Activated T-helper 17 cell treated with anti-CD3 and anti-CD28 coated beads, Interleukin-2, amount 50 U/mL, for 72 hours (primary cell): ENCODE measurements around the gene PICALM. TPM values are rescaled to one million over a fixed set of nuclear protein-coding genes. Genes with fewer than 3 reads are reported as not detected.

ENCODE experiments used
- ATAC-seq: fragments of 150-1000 bp; cut with Tn5 transposase; replicated peaks from 2 replicates; pipeline ENCODE4 v1.10.0; 2021; ENCODE audit warnings: mild to moderate bottlenecking, moderate library complexity
- H3K27ac Mint-ChIP-seq: one replicate; pipeline ENCODE4 v1.8.0; 2022; ENCODE audit warnings: mixed read lengths
- H3K27me3 Mint-ChIP-seq: one replicate; pipeline ENCODE4 v1.8.0; 2022; ENCODE audit warnings: mixed read lengths
- H3K36me3 Mint-ChIP-seq: one replicate; pipeline ENCODE4 v1.8.0; 2022; ENCODE audit warnings: low read depth, mild to moderate bottlenecking, mixed read lengths
- H3K4me1 Mint-ChIP-seq: one replicate; pipeline ENCODE4 v1.8.0; 2022; ENCODE audit warnings: mixed read lengths
- H3K4me3 Mint-ChIP-seq: one replicate; pipeline ENCODE4 v1.8.0; 2022; ENCODE audit warnings: mild to moderate bottlenecking, mixed read lengths
- H3K9me3 Mint-ChIP-seq: one replicate; pipeline ENCODE4 v1.8.0; 2022; ENCODE audit warnings: mixed read lengths
- total RNA-seq, 2 donors: library from RNA; stranded (reverse); gene quantifications; one replicate each; pipeline ENCODE4 v1.2.3, GENCODE V29; 2022

PICALM gene
- total RNA-seq, 2 donors from 2014 or later: 87.9 to 134 TPM

DNA sequence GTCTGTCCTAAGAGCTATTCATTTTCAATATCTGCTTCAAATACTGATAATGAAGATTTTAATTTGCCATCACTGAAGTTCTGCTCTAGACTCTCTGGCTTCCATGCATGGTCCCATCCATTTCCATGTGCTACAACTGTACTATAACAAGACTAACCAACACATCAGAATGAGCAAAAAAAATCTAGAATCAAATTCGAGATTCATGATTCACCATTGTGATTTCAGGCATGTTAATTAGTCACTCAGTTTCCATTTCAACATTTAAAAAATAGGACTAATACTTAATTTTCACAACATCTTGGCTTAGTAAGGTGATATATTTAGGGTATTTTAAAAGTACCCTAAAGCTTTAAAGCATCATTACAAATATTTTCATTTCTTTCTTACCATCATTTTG lies 22.8 kb downstream of the PICALM start:
- Mint-ChIP-seq H3K36me3 (peaks cover 35% of the 10 kb centered on the region), H3K27ac (peak overlapping the region; percentile 94), H3K4me3 (peak overlapping the region; percentile 78), H3K4me1 (peaks cover 61% of the 10 kb centered on the region), H3K9me3 (peaks cover 4% of the 10 kb centered on the region), H3K27me3 (no peaks in the 10 kb centered on the region)
- ATAC-seq: peak; percentile 34

DNA sequence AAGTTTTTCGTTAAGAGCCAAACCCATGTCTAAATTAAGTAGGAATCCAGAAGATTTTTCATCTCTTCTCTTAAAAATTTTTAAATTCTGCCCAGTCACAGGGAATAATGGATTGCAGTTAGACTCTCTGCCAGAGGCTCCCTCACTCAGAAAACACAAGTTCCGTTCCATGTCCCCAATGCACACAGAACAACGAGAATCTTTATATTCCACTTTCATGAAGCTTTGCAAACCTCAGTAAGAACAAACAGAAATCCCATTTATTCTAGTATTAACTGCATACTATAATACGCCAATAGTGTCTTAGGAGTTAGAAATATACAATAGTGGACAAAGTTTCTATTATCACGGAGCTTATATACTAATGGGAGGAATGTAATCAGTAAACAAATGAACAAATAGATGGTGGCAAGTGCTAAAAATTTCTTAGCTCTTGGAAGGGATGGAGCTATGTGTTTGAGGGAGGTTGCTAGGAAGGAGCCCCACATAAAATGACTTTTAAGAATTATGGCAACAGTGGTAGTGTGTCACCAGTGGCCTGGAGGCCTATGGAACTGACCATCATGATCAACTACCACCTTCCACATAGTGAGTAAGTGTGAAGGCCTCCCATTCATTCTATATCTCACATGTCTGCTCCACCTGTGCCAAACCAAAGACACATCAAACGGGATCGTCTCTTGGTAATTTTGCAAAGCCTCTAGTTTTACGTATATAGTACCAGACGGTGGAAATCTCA lies 24.9 kb downstream of the PICALM start:
- H3K4me1 Mint-ChIP-seq: peaks cover 49% of the 10 kb centered on the region
- ATAC-seq: no peak
- H3K36me3 Mint-ChIP-seq: peaks cover 39% of the 10 kb centered on the region
- no peaks in the 10 kb centered on the region for H3K27me3 Mint-ChIP-seq
- H3K4me3 Mint-ChIP-seq: peak overlapping the region; percentile 62
- H3K9me3 Mint-ChIP-seq: peaks cover 4% of the 10 kb centered on the region
- H3K27ac Mint-ChIP-seq: peak overlapping the region; percentile 63

DNA sequence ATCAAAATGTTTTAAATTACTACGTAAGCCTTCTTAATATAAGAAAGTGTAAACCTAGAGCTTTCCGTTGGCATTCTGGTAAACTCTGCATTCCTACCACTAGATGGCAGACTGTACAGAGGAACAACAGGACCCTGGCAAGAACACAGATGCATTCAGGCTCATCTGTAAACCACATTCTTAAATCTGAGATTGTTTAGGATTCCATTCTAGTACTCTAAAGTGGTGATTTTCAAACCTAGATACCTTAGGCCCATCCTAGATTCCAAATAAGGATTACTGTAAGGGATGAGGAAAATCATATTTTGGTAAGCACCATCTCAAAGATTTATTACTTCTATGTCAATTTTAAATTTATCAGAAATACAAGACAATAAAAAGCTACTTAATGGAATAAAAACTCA lies 26.9 kb downstream of the PICALM start:
- H3K27me3 Mint-ChIP-seq: no peaks in the 10 kb centered on the region
- peaks cover 38% of the 10 kb centered on the region for H3K36me3 Mint-ChIP-seq
- H3K27ac Mint-ChIP-seq: peak overlapping the region; percentile 64
- peak; percentile 65 for ATAC-seq
- peak overlapping the region; percentile 62 for H3K4me3 Mint-ChIP-seq
- peaks cover 4% of the 10 kb centered on the region for H3K9me3 Mint-ChIP-seq
- peaks cover 46% of the 10 kb centered on the region for H3K4me1 Mint-ChIP-seq

DNA sequence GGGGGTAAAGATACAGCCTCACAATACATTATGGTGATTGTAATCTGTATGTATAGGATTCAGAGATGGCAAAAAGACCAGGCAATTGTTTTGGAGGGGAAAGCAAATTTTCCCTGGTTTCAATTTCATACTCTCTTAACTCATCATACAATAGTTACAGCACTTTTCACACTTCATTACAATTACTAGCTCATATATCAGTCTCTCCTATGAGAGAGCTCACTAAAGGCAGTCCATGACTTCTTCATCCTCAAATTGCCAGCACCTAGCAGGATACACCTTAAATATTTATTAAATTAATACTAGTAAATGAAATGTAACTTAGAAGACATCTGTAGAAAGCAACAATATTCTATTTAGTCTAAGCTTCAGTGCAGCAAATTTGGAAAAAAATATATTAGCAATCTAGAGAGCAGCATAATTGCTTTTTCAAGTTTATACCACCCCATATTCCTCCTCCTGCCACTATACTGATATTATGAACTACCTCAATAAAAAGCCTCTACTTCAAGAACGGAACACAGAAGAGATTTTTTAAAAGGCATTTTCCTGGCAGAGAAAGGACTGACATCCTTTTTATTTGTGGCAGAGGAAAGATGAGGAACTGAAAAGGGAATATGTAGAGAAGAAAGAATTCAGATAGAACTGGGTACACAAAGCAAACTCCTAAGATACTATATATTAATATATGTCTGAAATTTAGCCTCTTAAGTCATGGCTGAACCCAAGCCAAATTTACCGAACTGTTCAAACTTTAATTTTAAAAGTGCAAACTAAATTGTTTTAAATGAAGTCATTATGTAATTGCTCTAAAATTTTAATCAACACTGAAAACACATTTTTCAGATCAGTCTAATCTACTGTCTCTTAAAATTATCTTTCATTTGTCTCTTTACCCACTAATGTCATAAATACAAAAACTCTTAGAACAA lies 27.7 kb downstream of the PICALM start:
- H3K4me3 Mint-ChIP-seq: peak overlapping the region; percentile 62
- H3K27me3 Mint-ChIP-seq: no peaks in the 10 kb centered on the region
- peaks cover 41% of the 10 kb centered on the region for H3K4me1 Mint-ChIP-seq
- H3K9me3 Mint-ChIP-seq: peaks cover 4% of the 10 kb centered on the region
- ATAC-seq: no peak
- H3K36me3 Mint-ChIP-seq: peaks cover 39% of the 10 kb centered on the region
- H3K27ac Mint-ChIP-seq: peak overlapping the region; percentile 64

DNA sequence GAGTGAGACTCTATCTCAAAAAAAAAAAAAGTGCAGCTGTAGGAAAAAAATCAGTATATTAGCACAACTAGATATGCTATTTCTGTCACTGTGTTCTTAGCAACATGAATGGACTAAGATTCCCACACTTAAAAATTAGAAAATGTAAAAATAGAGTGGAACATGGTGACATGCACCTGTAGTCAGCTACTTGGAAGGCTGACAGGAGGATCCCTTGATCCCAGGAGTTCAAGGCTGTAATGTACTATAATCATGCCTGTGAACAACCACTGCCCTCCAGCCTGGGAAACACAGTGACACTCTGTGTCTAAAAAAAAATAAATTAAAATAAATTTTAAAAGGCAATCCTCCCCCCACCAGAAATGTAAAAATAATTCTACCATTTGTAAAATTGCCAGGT lies 29.8 kb downstream of the PICALM start:
- no peak overlapping the region for H3K4me3 Mint-ChIP-seq
- H3K9me3 Mint-ChIP-seq: no peaks in the 10 kb centered on the region
- H3K27me3 Mint-ChIP-seq: no peaks in the 10 kb centered on the region
- no peak overlapping the region for H3K27ac Mint-ChIP-seq
- ATAC-seq: no peak
- peaks cover 44% of the 10 kb centered on the region for H3K36me3 Mint-ChIP-seq
- peaks cover 38% of the 10 kb centered on the region for H3K4me1 Mint-ChIP-seq

DNA sequence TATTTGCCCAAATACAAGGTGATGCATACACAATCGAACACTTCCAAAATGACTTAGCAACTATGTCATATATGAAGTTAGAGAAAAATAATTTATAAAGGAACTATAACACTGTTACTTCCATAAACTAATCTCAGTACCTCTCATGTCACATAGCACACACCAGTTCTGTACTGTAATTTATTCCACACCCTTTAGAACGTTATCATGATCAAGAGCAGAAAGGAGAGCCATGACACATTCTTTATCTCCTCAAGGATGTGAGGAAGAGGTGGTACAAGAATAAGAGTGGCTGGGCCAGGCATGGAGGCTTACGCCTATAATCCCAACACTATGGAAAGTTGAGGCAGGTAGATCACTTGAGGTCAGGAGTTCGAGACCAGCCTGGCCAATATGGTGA lies 31.1 kb downstream of the PICALM start:
- peak overlapping the region; percentile 55 for H3K27ac Mint-ChIP-seq
- H3K36me3 Mint-ChIP-seq: peaks cover 51% of the 10 kb centered on the region
- peaks cover 34% of the 10 kb centered on the region for H3K4me1 Mint-ChIP-seq
- H3K27me3 Mint-ChIP-seq: no peaks in the 10 kb centered on the region
- H3K9me3 Mint-ChIP-seq: no peaks in the 10 kb centered on the region
- no peak overlapping the region for H3K4me3 Mint-ChIP-seq
- no peak for ATAC-seq

DNA sequence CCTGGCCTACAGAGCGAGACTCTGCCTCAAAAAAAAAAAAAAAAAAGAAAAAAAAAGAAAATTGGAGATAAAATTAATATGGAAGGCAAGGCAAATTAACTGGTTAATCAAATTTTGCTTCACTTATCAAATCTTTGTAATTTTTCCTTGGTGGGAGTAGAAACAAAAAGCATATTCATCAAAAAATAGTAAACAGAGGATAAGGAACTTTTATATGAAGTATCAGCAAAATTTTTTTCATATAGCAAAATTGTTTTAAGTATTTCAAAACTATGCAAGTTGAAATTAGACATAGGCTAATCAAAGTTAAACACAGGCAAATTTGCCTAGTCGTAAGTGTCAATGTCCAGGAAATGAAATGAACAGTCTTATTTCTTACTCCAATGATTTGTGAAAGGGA lies 33.0 kb downstream of the PICALM start:
- H3K27me3 Mint-ChIP-seq: no peaks in the 10 kb centered on the region
- no peaks in the 10 kb centered on the region for H3K9me3 Mint-ChIP-seq
- peaks cover 29% of the 10 kb centered on the region for H3K4me1 Mint-ChIP-seq
- H3K27ac Mint-ChIP-seq: no peak overlapping the region
- peaks cover 60% of the 10 kb centered on the region for H3K36me3 Mint-ChIP-seq
- ATAC-seq: no peak
- no peak overlapping the region for H3K4me3 Mint-ChIP-seq

DNA sequence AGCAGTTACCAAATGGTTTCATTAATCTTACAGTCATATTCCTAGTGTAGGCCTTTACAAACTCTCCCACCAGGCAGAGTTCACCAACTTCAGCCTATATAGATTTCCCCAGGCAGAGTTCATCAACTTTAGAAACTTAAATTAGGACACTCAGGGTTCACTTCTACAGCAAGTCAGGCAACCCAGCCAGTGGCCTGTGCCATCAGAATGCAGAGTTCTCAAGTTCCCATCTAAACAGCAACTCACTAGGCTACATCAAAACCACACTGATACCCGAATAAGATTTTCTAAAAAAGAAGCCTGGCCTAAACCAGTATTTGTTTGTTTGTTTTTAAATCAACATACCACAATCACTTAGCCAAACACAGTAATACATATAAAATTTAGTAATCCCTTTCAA lies 33.7 kb downstream of the PICALM start:
- Mint-ChIP-seq H3K36me3 (peaks cover 67% of the 10 kb centered on the region), H3K9me3 (no peaks in the 10 kb centered on the region), H3K4me3 (no peak overlapping the region), H3K27me3 (no peaks in the 10 kb centered on the region), H3K4me1 (peaks cover 26% of the 10 kb centered on the region), H3K27ac (no peak overlapping the region)
- ATAC-seq: no peak

DNA sequence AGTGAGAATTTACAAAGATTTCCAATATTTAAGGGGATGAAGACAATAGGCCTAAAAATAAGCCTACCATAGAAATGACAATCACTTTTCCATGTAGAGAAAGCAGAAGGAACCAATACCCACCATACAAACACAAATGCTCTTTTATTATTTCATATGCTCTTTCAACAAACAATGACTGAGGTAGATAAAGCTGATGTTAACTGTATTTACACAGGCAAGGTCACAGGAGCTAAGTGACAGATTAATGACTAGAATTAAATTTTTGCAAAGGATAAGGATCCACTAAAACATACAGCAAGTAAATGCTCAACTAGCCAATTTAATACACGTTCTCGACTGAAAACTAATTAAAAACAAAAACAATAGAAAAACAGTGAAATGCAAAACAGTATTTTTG lies 34.2 kb downstream of the PICALM start:
- Mint-ChIP-seq H3K4me1 (peaks cover 26% of the 10 kb centered on the region), H3K27ac (no peak overlapping the region), H3K36me3 (peaks cover 68% of the 10 kb centered on the region), H3K27me3 (no peaks in the 10 kb centered on the region), H3K9me3 (no peaks in the 10 kb centered on the region), H3K4me3 (no peak overlapping the region)
- ATAC-seq: no peak

DNA sequence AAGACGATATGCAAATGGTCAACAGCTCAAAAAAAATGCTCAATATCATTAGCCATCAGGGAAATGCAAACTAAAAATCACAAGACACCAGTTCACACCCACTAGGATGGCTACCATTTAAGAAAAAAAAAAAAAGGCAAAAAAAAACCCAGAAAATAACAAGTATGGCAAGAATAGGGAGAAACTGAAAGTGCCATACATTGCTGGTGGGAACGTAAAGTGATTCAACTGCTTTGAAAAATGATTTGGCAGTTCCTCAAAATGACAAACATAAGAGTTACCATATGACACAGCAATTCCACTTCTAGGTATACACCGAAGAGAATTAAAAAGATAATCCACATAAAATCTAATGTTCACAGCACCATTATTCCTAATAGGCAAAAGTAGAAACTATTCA lies 47.5 kb downstream of the PICALM start:
- Mint-ChIP-seq H3K4me1 (peaks cover 24% of the 10 kb centered on the region), H3K36me3 (peaks cover 100% of the 10 kb centered on the region), H3K9me3 (no peaks in the 10 kb centered on the region), H3K27me3 (no peaks in the 10 kb centered on the region), H3K4me3 (peak overlapping the region; percentile 33), H3K27ac (peak overlapping the region; percentile 53)
- peak; percentile 90 for ATAC-seq

DNA sequence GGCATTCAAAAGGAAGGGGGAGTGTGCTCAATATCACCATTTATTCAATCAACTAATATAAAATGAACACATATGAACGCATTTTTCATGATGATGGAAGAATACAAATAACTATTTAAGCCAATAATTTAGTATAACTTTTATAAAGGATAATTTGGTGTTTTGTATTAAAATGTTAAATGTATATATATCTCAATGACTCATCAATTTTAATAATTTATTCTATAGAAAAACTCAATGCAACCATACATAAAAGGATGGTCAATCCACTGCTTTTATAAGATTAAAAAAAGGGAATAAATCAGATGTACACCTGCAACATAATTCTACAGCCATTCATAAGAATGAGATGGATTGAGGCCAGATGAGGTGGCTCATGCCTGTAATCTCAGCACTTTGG lies 50.6 kb downstream of the PICALM start:
- Mint-ChIP-seq H3K36me3 (peaks cover 100% of the 10 kb centered on the region), H3K4me3 (no peak overlapping the region), H3K4me1 (peaks cover 20% of the 10 kb centered on the region), H3K9me3 (no peaks in the 10 kb centered on the region), H3K27ac (no peak overlapping the region), H3K27me3 (no peaks in the 10 kb centered on the region)
- no peak for ATAC-seq

DNA sequence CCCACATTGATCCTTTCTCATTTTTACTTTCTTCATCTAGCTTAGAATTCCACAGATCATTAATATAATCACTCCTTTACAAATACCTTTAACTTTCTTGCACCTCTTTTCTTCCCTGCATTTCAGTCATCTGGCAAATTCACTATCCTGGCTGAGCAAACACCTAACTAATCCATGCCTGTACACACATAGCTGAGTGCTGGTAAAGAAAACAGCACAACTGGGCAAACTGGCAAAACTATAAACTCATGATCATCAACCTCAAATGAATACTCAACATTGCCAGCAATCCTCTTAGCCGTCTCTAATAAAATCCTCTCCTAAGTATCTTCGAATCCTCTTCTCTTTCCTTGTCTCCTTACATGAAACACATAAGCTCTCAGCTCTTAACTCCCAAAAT lies 52.4 kb downstream of the PICALM start:
- Mint-ChIP-seq H3K4me1 (peaks cover 15% of the 10 kb centered on the region), H3K9me3 (no peaks in the 10 kb centered on the region), H3K4me3 (no peak overlapping the region), H3K36me3 (peaks cover 100% of the 10 kb centered on the region), H3K27me3 (no peaks in the 10 kb centered on the region), H3K27ac (peak overlapping the region; percentile 53)
- no peak for ATAC-seq

DNA sequence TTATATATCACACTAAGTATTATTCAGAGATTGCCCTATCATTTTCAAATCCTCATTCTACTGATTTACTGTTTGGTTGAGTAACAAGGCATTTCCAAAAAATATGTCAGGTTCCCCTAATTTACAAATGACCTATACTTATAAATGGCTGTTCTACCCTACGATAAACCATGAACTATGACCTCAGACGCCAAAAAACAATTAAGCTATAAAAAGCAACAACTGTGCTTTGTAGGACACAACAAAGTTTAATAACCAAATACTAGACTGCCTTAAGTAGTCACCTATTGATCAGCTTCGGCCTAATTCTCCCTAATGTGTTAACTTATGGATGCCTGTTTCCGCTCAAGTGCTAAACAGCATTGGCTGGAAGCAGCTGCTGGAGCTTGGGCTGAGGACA lies 53.2 kb downstream of the PICALM start:
- Mint-ChIP-seq H3K4me3 (no peak overlapping the region), H3K9me3 (no peaks in the 10 kb centered on the region), H3K27ac (peak overlapping the region; percentile 53), H3K27me3 (no peaks in the 10 kb centered on the region), H3K36me3 (peaks cover 100% of the 10 kb centered on the region), H3K4me1 (peaks cover 11% of the 10 kb centered on the region)
- no peak for ATAC-seq

DNA sequence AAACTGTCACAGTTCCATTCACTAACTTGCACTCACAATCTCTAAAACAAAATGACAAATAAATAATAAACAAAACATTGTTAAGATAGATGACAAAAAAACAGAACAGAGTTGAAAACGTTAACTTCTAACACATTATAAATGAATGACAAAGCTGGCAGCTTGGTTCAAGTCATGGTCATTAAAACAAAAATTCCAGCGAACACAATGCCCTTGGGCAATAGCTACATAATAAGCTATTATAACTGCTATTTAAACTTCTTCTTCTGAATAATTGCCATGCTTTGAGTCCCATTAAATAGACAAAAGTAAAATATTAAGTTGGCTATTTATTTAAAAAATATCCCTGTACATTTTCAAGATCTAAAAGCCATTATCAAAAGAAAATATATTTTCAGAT lies 54.7 kb downstream of the PICALM start:
- Mint-ChIP-seq H3K4me1 (peaks cover 11% of the 10 kb centered on the region), H3K27ac (no peak overlapping the region), H3K36me3 (peaks cover 100% of the 10 kb centered on the region), H3K4me3 (no peak overlapping the region), H3K27me3 (no peaks in the 10 kb centered on the region), H3K9me3 (no peaks in the 10 kb centered on the region)
- ATAC-seq: no peak

DNA sequence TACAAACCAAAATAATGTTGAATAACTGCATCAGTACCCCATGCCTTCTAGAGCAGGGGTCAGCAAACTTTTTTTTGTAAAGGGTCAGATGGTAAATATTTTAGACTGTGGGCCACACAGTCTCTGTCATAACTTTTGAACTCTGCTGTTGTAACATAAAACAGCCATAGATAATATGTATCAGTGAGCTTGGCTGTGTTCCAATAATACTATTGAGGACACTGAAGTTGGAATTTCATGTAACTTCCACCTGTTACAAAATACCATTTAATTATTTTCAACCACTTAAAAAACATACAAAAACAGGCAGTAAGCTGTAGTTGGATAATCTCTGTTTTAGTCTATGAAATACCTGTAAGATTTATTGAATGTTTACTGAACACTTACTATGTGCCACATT lies 55.2 kb downstream of the PICALM start:
- Mint-ChIP-seq H3K9me3 (no peaks in the 10 kb centered on the region), H3K4me3 (no peak overlapping the region), H3K36me3 (peaks cover 100% of the 10 kb centered on the region), H3K27me3 (no peaks in the 10 kb centered on the region), H3K27ac (peak overlapping the region; percentile 73), H3K4me1 (peaks cover 11% of the 10 kb centered on the region)
- no peak for ATAC-seq
